H9 (cell line): ENCODE measurements around the gene C6orf120. TPM values are rescaled to one million over a fixed set of nuclear protein-coding genes. Genes with fewer than 3 reads are reported as not detected.

Experiments used
- DNase-seq: peaks from one replicate; pipeline ENCODE4 v3.0.0-alpha.2; 2017
- H2AFZ ChIP-seq: one replicate; pipeline ENCODE4 v1.6.1; 2013; ENCODE audit warnings: mild to moderate bottlenecking, low read length, control low read depth, moderate library complexity
- H2AK5ac ChIP-seq: 2 replicates; pipeline ENCODE4 v1.6.1; 2013; ENCODE audit warnings: low read length, control low read depth, mixed read lengths; ENCODE audit not compliant: insufficient read length
- H2BK120ac ChIP-seq: one replicate; pipeline ENCODE4 v1.6.1; 2013; ENCODE audit warnings: low read depth, mild to moderate bottlenecking, low read length, control low read depth, inconsistent platforms; ENCODE audit not compliant: poor library complexity, severe bottlenecking
- H2BK12ac ChIP-seq: 2 replicates; pipeline ENCODE4 v1.6.1; 2013; ENCODE audit warnings: low read length, control low read depth, mixed read lengths, low read depth; ENCODE audit not compliant: insufficient read length
- H2BK15ac ChIP-seq: 2 replicates; pipeline ENCODE4 v1.6.1; 2013; ENCODE audit warnings: low read depth, low read length, control low read depth
- H2BK20ac ChIP-seq: one replicate; pipeline ENCODE4 v1.6.1; 2013; ENCODE audit warnings: low read depth, mild to moderate bottlenecking, low read length, control low read depth, inconsistent platforms; ENCODE audit not compliant: poor library complexity, severe bottlenecking
- H2BK5ac ChIP-seq: 2 replicates; pipeline ENCODE4 v1.6.1; 2013; ENCODE audit warnings: low read length, control low read depth, mixed read lengths; ENCODE audit not compliant: insufficient read length
- H3K14ac ChIP-seq: 2 replicates; pipeline ENCODE4 v1.6.1; 2013; ENCODE audit warnings: low read length, control low read depth; ENCODE audit not compliant: insufficient read depth
- H3K18ac ChIP-seq: 2 replicates; pipeline ENCODE4 v1.6.1; 2013; ENCODE audit warnings: low read depth, mild to moderate bottlenecking, mixed read lengths, low read length, control low read depth; ENCODE audit not compliant: insufficient read length
- H3K23ac ChIP-seq: 2 replicates; pipeline ENCODE4 v1.6.1; 2013; ENCODE audit warnings: low read length, control low read depth, mixed read lengths, low read depth; ENCODE audit not compliant: insufficient read length
- H3K23me2 ChIP-seq: 2 replicates; pipeline ENCODE4 v1.6.1; 2013; ENCODE audit warnings: low read depth, mild to moderate bottlenecking, mixed read lengths, low read length, control low read depth; ENCODE audit not compliant: insufficient read length, poor library complexity, severe bottlenecking
- H3K27ac ChIP-seq: 2 replicates; pipeline ENCODE4 v1.5.1; 2013; ENCODE audit warnings: low read length, control low read depth, mixed read lengths, low read depth; ENCODE audit not compliant: insufficient read length
- H3K27me3 ChIP-seq: 2 replicates; pipeline ENCODE4 v1.6.1; 2013; ENCODE audit warnings: low read length, control low read depth, inconsistent platforms; ENCODE audit not compliant: insufficient read depth
- H3K4ac ChIP-seq: 2 replicates; pipeline ENCODE4 v1.6.1; 2013; ENCODE audit warnings: low read depth, mild to moderate bottlenecking, control low read depth, inconsistent platforms, low read length, moderate library complexity
- H3K4me1 ChIP-seq: 2 replicates; pipeline ENCODE4 v1.6.1; 2013; ENCODE audit warnings: low read length, control low read depth, inconsistent platforms; ENCODE audit not compliant: insufficient read depth
- H3K4me2 ChIP-seq: 2 replicates; pipeline ENCODE4 v1.6.1; 2013; ENCODE audit warnings: low read length, control low read depth, mixed read lengths; ENCODE audit not compliant: insufficient read length, insufficient read depth
- H3K56ac ChIP-seq: 2 replicates; pipeline ENCODE4 v1.6.1; 2013; ENCODE audit warnings: low read depth, mild to moderate bottlenecking, mixed read lengths, low read length, control low read depth; ENCODE audit not compliant: insufficient read length
- H3K79me1 ChIP-seq: 2 replicates; pipeline ENCODE4 v1.6.1; 2013; ENCODE audit warnings: low read depth, mild to moderate bottlenecking, moderate library complexity, low read length, control low read depth, inconsistent platforms; ENCODE audit not compliant: insufficient read depth, poor library complexity, severe bottlenecking
- H3K79me2 ChIP-seq: 2 replicates; pipeline ENCODE4 v1.6.1; 2013; ENCODE audit warnings: low read length, control low read depth, inconsistent platforms; ENCODE audit not compliant: insufficient read depth
- H3K9ac ChIP-seq: 2 replicates; pipeline ENCODE4 v1.6.1; 2013; ENCODE audit warnings: low read length, control low read depth, mixed read lengths; ENCODE audit not compliant: insufficient read length; ENCODE audit errors: extremely low read depth
- H3K9me3 ChIP-seq: one replicate; pipeline ENCODE4 v1.6.1; 2013; ENCODE audit warnings: low read depth, low read length, inconsistent platforms; ENCODE audit not compliant: control insufficient read depth
- H3T11ph ChIP-seq: one replicate; pipeline ENCODE4 v1.6.1; 2013; ENCODE audit warnings: mild to moderate bottlenecking, low read length, control low read depth, inconsistent platforms
- H4K20me1 ChIP-seq: one replicate; pipeline ENCODE4 v1.6.1; 2013; ENCODE audit not compliant: control insufficient read depth, insufficient read length, insufficient read depth
- H4K5ac ChIP-seq: 2 replicates; pipeline ENCODE4 v1.6.1; 2013; ENCODE audit warnings: low read depth, mild to moderate bottlenecking, mixed read lengths, low read length, control low read depth; ENCODE audit not compliant: insufficient read length
- H4K8ac ChIP-seq: replicated peaks from 2 replicates; pipeline ENCODE4 v1.6.1; 2013; ENCODE audit warnings: low read length, control low read depth, mixed read lengths, low read depth; ENCODE audit not compliant: insufficient read length
- H4K91ac ChIP-seq: 2 replicates; pipeline ENCODE4 v1.6.1; 2013; ENCODE audit warnings: low read depth, mild to moderate bottlenecking, moderate library complexity, mixed read lengths, low read length, control low read depth; ENCODE audit not compliant: insufficient read length
- H3K27ac Mint-ChIP-seq, 3 experiments: 2 replicates in 2 of 3; 3 replicates in 1 of 3; pipeline ENCODE4 v1.8.0; 2020 to 2021; ENCODE audit warnings: mixed read lengths in 3 of 3, mild to moderate bottlenecking in 1 of 3, moderate library complexity in 1 of 3
- H3K27me3 Mint-ChIP-seq: 2 replicates; pipeline ENCODE4 v1.8.0; 2021; ENCODE audit warnings: low read depth, mild to moderate bottlenecking, moderate library complexity, mixed read lengths
- H3K36me3 Mint-ChIP-seq, 3 experiments: 2 replicates in 2 of 3; 3 replicates in 1 of 3; pipeline ENCODE4 v1.8.0; 2020 to 2021; ENCODE audit warnings: low read depth in 3 of 3, mixed read lengths in 3 of 3; ENCODE audit not compliant: insufficient read depth in 1 of 3
- H3K4me1 Mint-ChIP-seq, 2 experiments: 2 replicates each; pipeline ENCODE4 v1.8.0; 2020; ENCODE audit warnings: mixed read lengths in 2 of 2
- H3K4me3 Mint-ChIP-seq, 2 experiments: 2 replicates in 1 of 2; 3 replicates in 1 of 2; pipeline ENCODE4 v1.8.0; 2020 to 2021; ENCODE audit warnings: mild to moderate bottlenecking in 2 of 2, mixed read lengths in 2 of 2, moderate library complexity in 1 of 2
- H3K9me3 Mint-ChIP-seq, 2 experiments: 2 replicates in 1 of 2; 3 replicates in 1 of 2; pipeline ENCODE4 v1.8.0; 2020; ENCODE audit warnings: mild to moderate bottlenecking in 2 of 2, mixed read lengths in 2 of 2, moderate library complexity in 1 of 2
- CTCF ChIP-seq: fragments of 200-600 bp; sonication (generic); conservative IDR thresholded peaks from 3 replicates; pipeline ENCODE4 v1.8.0; 2021; ENCODE audit warnings: antibody characterized with exemption, mild to moderate bottlenecking
- WGBS: extraction: QIAGEN DNeasy Blood & Tissue Kit; methylation state at CpG from one replicate; pipeline ENCODE4 v1.1.7; 2013; ENCODE audit warnings: missing lambda C conversion rate, low lambda C conversion rate, mixed read lengths; ENCODE audit not compliant: insufficient read length; ENCODE audit errors: extremely low coverage; 5-methylcytosine and 5-hydroxymethylcytosine counted together
- total RNA-seq: library from RNA; stranded (reverse); gene quantifications from 2 replicates; pipeline ENCODE4 v1.2.1, GENCODE V29; 2021

Gene C6orf120
- total RNA-seq, 1 experiment from 2014 or later = 23.2 TPM

- no peak overlapping the region for H3K4me2 ChIP-seq
- H3K23ac ChIP-seq = no peak overlapping the region
- no peak overlapping the region for H4K8ac ChIP-seq
- no peak overlapping the region for H3T11ph ChIP-seq
- H3K4me1 ChIP-seq = no peaks in the 10 kb centered on the region
- no peaks in the 10 kb centered on the region for H3K9me3 ChIP-seq
- no peak overlapping the region for H4K5ac ChIP-seq
- no peak overlapping the region for H2BK20ac ChIP-seq
- H4K91ac ChIP-seq = no peak overlapping the region
- H3K9me3 Mint-ChIP-seq = no peaks in the 10 kb centered on the region
- no peak overlapping the region for H3K14ac ChIP-seq
- H3K79me1 ChIP-seq = peaks cover 9% of the 10 kb centered on the region
- peaks cover 10 to 72% (median 67%) of the 10 kb centered on the region in 3 experiments; a peak in 6 of 7 replicates for H3K36me3 Mint-ChIP-seq
- no peaks in the 10 kb centered on the region for H3K27me3 ChIP-seq
- H3K27ac ChIP-seq = no peak overlapping the region
- no peak overlapping the region for H3K9ac ChIP-seq
- H3K79me2 ChIP-seq = no peaks in the 10 kb centered on the region
- H2BK15ac ChIP-seq = no peak overlapping the region
- no CpG with 5 or more reads among the region's 2 CpGs for WGBS
- no peak overlapping the region for H3K4me3 Mint-ChIP-seq
- no peak overlapping the region for H2BK12ac ChIP-seq
- no peaks in the 10 kb centered on the region for H4K20me1 ChIP-seq
- no peak for DNase-seq
- no peak overlapping the region for H2BK5ac ChIP-seq
- H3K23me2 ChIP-seq = no peaks in the 10 kb centered on the region
- no peak overlapping the region for H3K56ac ChIP-seq
- no peak overlapping the region for H3K18ac ChIP-seq
- H3K4me1 Mint-ChIP-seq = no peaks in the 10 kb centered on the region
- H3K27ac Mint-ChIP-seq = no peak overlapping the region
- no peak for TF ChIP-seq CTCF
- H3K4ac ChIP-seq = no peak overlapping the region
- no peak overlapping the region for H2AFZ ChIP-seq
- H2AK5ac ChIP-seq = no peak overlapping the region
- H3K27me3 Mint-ChIP-seq = no peaks in the 10 kb centered on the region
- no peak overlapping the region for H2BK120ac ChIP-seq
Observed at GRCh38 chr6:169714178-169714577, 12.3 kb downstream of the C6orf120 start.
